Spleen (tissue), 11 donors: ENCODE results near the gene ZNF805. TPM values are rescaled to one million over a fixed set of nuclear protein-coding genes. Genes with fewer than 3 reads are reported as not detected.

Source experiments
- DNase-seq: peaks from one replicate; pipeline ENCODE4 v3.0.0-alpha.2; 2020
- H3K27ac ChIP-seq, 8 donors: fragments of 200-600 bp; sonication (generic) in 7 of 8; 1 replicate in 4 of 8; 2 replicates in 4 of 8; pipeline versions ENCODE4 v1.5.0 to v1.8.0; 2016 to 2021; ENCODE audit warnings: inconsistent platforms in 4 of 8, mild to moderate bottlenecking in 4 of 8, moderate library complexity in 1 of 8
- H3K27me3 ChIP-seq, 7 donors: fragments of 200-600 bp; sonication (generic) in 6 of 7; replicated peaks in 1 of 7; 1 replicate in 4 of 7; 2 replicates in 3 of 7; pipeline versions ENCODE4 v1.5.0 to v1.8.0; 2016 to 2021; ENCODE audit warnings: inconsistent platforms in 3 of 7, mild to moderate bottlenecking in 1 of 7
- H3K36me3 ChIP-seq, 6 donors: fragments of 200-600 bp; sonication (generic) in 5 of 6; 1 replicate in 4 of 6; 2 replicates in 2 of 6; pipeline versions ENCODE4 v1.5.0 to v1.8.0; 2016 to 2021; ENCODE audit warnings: inconsistent platforms in 2 of 6
- H3K4me1 ChIP-seq, 6 donors: fragments of 200-600 bp; sonication (generic) in 5 of 6; 1 replicate in 3 of 6; 2 replicates in 3 of 6; pipeline versions ENCODE4 v1.5.0 to v1.8.0; 2016 to 2021; ENCODE audit warnings: inconsistent platforms in 3 of 6
- H3K4me3 ChIP-seq, 8 donors: fragments of 200-600 bp; sonication (generic) in 7 of 8; 1 replicate in 4 of 8; 2 replicates in 4 of 8; pipeline versions ENCODE4 v1.5.0 to v1.8.0; 2016 to 2021; ENCODE audit warnings: inconsistent platforms in 4 of 8, mild to moderate bottlenecking in 4 of 8, moderate library complexity in 2 of 8
- H3K9me3 ChIP-seq, 8 donors: fragments of 200-600 bp; sonication (generic) in 7 of 8; 1 replicate in 4 of 8; 2 replicates in 4 of 8; pipeline versions ENCODE4 v1.5.0 to v1.8.0; 2016 to 2021; ENCODE audit warnings: inconsistent platforms in 4 of 8
- POLR2A ChIP-seq, 3 donors: fragments of 450-650 bp; IDR thresholded peaks; one replicate each; pipeline ENCODE4 v1.5.1; 2017; ENCODE audit warnings: antibody characterized with exemption in 3 of 3, mild to moderate bottlenecking in 1 of 3
- POLR2AphosphoS5 ChIP-seq, 3 donors: sonication (generic); formaldehyde crosslinking; IDR thresholded peaks; one replicate each; pipeline ENCODE4 v1.5.1; 2017; ENCODE audit warnings: antibody characterized with exemption in 3 of 3
- WGBS, 5 donors: extraction: QIAGEN DNeasy Blood & Tissue Kit in 3 of 5; methylation state at CpG; one replicate each; pipeline versions ENCODE4 v1.1.5 to v1.1.7; 2013 to 2018; 5-methylcytosine and 5-hydroxymethylcytosine counted together
- intact Hi-C: fragments of 100-400 bp; cut with DNase I; formaldehyde crosslinking; loops from one replicate; pipeline ENCODE4 v1.15.0; 2023; ENCODE audit warnings: low total_unique reads
- polyA plus RNA-seq, 3 donors: library from polyadenylated mRNA; stranded (reverse); fragments of 200-250 nt; gene quantifications; one replicate each; pipeline ENCODE4 v1.2.1, GENCODE V29; 2013
- total RNA-seq, 7 donors: library from RNA; depleted of rRNA in 3 of 7; stranded (reverse); fragments of >200 nt in 3 of 7; fragmentation: NEBNext Ultra II Directional in 4 of 7; extraction: Animal tissue kit (Norgen Biotek cat#: 25700) in 4 of 7; gene quantifications; one replicate each; pipeline versions ENCODE4 v1.1.0 to v1.2.1, GENCODE V29; 2016 to 2021
- TF ChIP-seq, protein P1 (sequence below), 11 experiments: fragments of 200-600 bp in 7 of 11; fragments of 450-650 bp in 4 of 11; sonication (generic) in 4 of 11; IDR thresholded peaks in 8 of 11; conservative IDR thresholded peaks in 3 of 11; 1 replicate in 7 of 11; 2 replicates in 4 of 11; pipeline versions ENCODE4 v1.4.0 to v1.8.0; 2016 to 2021; ENCODE audit warnings: antibody characterized with exemption in 11 of 11, inconsistent platforms in 4 of 11, mild to moderate bottlenecking in 1 of 11
- donor health status: healthy with polysubstance abuse.
- donor health status: DM: no; HTN: no; CAD: no; lungs with moderate emphysema.
- donor health status: DM: no; HTN: no; CAD: no.
- donor health status: Bipolar disorder and iron deficiency.
- donor health status: healthy.
- donor health status: DM: no; HTN: no; CAD: no.
- donor health status: DM: yes; HTN: yes; CAD: no.

ZNF805 gene
- total and polyA plus RNA-seq, 10 donors, result 0.22 to 27.7 (median 17.3) TPM

DNA sequence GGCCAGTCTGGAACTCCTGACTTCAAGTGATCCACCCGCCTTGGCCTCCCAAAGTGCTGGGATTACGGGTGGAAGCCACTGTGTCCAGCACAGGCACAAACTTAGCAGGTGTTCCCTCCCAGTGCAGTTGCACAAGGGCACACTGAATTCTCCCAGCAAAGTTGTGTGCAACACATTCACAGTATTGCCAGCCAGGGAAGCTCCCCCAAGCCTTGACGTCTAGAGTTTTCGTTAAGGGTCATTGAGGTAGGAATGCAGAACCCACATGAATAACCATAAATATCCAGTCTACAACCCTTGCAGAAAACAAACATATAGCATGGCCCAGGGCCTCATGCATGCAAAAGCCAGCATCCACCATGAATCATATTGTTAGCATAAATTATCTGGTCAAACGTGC, 12.9 kb upstream of the ZNF805 start:
- TF ChIP-seq, protein P1, sequence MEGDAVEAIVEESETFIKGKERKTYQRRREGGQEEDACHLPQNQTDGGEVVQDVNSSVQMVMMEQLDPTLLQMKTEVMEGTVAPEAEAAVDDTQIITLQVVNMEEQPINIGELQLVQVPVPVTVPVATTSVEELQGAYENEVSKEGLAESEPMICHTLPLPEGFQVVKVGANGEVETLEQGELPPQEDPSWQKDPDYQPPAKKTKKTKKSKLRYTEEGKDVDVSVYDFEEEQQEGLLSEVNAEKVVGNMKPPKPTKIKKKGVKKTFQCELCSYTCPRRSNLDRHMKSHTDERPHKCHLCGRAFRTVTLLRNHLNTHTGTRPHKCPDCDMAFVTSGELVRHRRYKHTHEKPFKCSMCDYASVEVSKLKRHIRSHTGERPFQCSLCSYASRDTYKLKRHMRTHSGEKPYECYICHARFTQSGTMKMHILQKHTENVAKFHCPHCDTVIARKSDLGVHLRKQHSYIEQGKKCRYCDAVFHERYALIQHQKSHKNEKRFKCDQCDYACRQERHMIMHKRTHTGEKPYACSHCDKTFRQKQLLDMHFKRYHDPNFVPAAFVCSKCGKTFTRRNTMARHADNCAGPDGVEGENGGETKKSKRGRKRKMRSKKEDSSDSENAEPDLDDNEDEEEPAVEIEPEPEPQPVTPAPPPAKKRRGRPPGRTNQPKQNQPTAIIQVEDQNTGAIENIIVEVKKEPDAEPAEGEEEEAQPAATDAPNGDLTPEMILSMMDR (IDR thresholded peaks at IDR 0.05 in 8 of 11, conservative IDR thresholded peaks at IDR 0.05 in 3 of 11), result no peak
- TF ChIP-seq POLR2AphosphoS5 (IDR thresholded peaks at IDR 0.05) (no peak), POLR2A (IDR thresholded peaks at IDR 0.05) (no peak)
- H3K27me3 ChIP-seq, result no peaks in the 10 kb centered on the region
- WGBS, 5 donors, result 78 to 88% (median 83%) methylated on average over 5 of the region's 5 CpGs
- no peaks in the 10 kb centered on the region for H3K4me1 ChIP-seq
- intact Hi-C loops, result no loop called here
- no peaks in the 10 kb centered on the region for H3K36me3 ChIP-seq
- DNase-seq, result no peak
- no peak overlapping the region for H3K27ac ChIP-seq
- H3K4me3 ChIP-seq, result no peak overlapping the region
- no peaks in the 10 kb centered on the region for H3K9me3 ChIP-seq

- H3K4me3 ChIP-seq, result peak overlapping the region in 1 of 8 donors; percentile 22
- no peak for DNase-seq
- no peak for TF ChIP-seq POLR2AphosphoS5 (IDR thresholded peaks at IDR 0.05)
- TF ChIP-seq POLR2A (IDR thresholded peaks at IDR 0.05), result no peak
- TF ChIP-seq, protein P1 (IDR thresholded peaks at IDR 0.05 in 8 of 11, conservative IDR thresholded peaks at IDR 0.05 in 3 of 11), result no peak
- H3K36me3 ChIP-seq, result no peaks in the 10 kb centered on the region
- H3K27ac ChIP-seq, result peak overlapping the region in 2 of 8 donors; percentile 31 to 45
- H3K9me3 ChIP-seq, result no peaks in the 10 kb centered on the region
- 57 to 80% (median 68%) methylated on average over 6 to 9 of the region's 9 CpGs for WGBS, 5 donors
- peaks cover 0 to 5% (median 0%) of the 10 kb centered on the region in 6 donors for H3K4me1 ChIP-seq
- no peaks in the 10 kb centered on the region for H3K27me3 ChIP-seq
- intact Hi-C loops, result no loop called here
These were observed 8.7 kb upstream of the ZNF805 start for GRCh38 chr19:57231686-57232085.

- Histone ChIP-seq H3K27me3 (no peaks in the 10 kb centered on the region), H3K27ac (peak overlapping the region in 2 of 8 donors; percentile 33 to 51), H3K36me3 (no peaks in the 10 kb centered on the region), H3K9me3 (no peaks in the 10 kb centered on the region), H3K4me3 (no peak overlapping the region), H3K4me1 (peaks cover 0 to 5% (median 0%) of the 10 kb centered on the region in 6 donors)
- intact Hi-C loops, result no loop called here
- DNase-seq, result no peak
- 46 to 76% (median 50%) methylated on average over 1 of the region's 1 CpG for WGBS, 5 donors
- TF ChIP-seq POLR2AphosphoS5 (IDR thresholded peaks at IDR 0.05), result no peak
These were observed 7.2 kb upstream of the ZNF805 start for GRCh38 chr19:57233207-57233606.

DNA sequence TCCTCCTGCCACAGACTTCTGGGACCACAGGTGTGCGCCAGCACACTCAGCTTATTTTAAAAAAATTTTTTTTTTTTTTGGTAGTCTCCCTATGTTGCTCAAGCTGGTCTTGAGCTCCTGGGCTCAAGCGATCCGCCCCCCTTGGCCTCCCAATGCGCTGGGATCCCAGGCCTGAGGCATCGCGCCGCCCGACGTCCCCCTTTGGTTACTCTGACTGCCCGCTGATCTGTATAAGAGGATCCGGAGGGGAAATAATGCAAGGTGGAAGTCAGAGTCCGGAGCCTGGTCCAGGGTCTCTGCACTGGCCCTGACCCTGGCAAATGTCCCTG, 486 bp upstream of the ZNF805 start:
- Histone ChIP-seq H3K36me3 (peaks cover 0 to 18% (median 13%) of the 10 kb centered on the region in 6 donors), H3K4me3 (peak overlapping the region; percentile 82 to 97 (median 90)), H3K9me3 (no peaks in the 10 kb centered on the region), H3K4me1 (peaks cover 11 to 38% (median 25%) of the 10 kb centered on the region in 6 donors), H3K27ac (peak overlapping the region; percentile 79 to 96 (median 92)), H3K27me3 (no peaks in the 10 kb centered on the region)
- no peak for DNase-seq
- TF ChIP-seq, protein P1 (IDR thresholded peaks at IDR 0.05 in 8 of 11, conservative IDR thresholded peaks at IDR 0.05 in 3 of 11), result no peak
- TF ChIP-seq POLR2A (IDR thresholded peaks at IDR 0.05) (no peak), POLR2AphosphoS5 (IDR thresholded peaks at IDR 0.05) (no peak)
- 17 to 28% (median 25%) methylated on average over 12 of the region's 12 CpGs for WGBS, 5 donors
- intact Hi-C loops, result no loop called here

DNA sequence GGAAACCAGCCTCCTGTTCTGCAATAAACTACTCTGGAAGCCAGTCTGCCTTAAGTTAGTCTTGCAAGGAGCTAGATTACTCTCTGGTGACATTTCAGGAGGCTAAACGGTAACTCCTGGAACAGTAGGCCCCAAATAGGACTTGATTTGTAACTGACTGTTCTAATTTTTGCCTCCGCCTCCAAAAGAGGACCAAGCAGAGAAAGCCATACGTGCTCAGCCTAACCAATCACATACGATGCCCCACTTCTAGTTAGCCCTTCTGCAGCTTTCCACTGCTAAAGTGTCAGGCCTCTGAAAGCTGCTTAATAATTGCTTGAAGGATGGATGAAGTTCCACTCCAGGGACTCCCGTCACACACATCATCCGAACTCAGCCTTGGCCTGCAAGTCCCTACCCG, 744 bp downstream of the ZNF805 start:
- H3K4me3 ChIP-seq, result peak overlapping the region; percentile 82 to 97 (median 90)
- peaks cover 11 to 38% (median 25%) of the 10 kb centered on the region in 6 donors for H3K4me1 ChIP-seq
- no peak for DNase-seq
- peaks cover 0 to 29% (median 21%) of the 10 kb centered on the region in 6 donors for H3K36me3 ChIP-seq
- H3K27ac ChIP-seq, result peak overlapping the region; percentile 79 to 96 (median 92)
- H3K9me3 ChIP-seq, result no peaks in the 10 kb centered on the region
- WGBS, 5 donors, result 24 to 29% (median 26%) methylated on average over 7 of the region's 7 CpGs
- intact Hi-C loops, result no loop called here
- TF ChIP-seq POLR2A (IDR thresholded peaks at IDR 0.05) (no peak), POLR2AphosphoS5 (IDR thresholded peaks at IDR 0.05) (no peak)
- TF ChIP-seq, protein P1 (IDR thresholded peaks at IDR 0.05 in 8 of 11, conservative IDR thresholded peaks at IDR 0.05 in 3 of 11), result no peak
- no peaks in the 10 kb centered on the region for H3K27me3 ChIP-seq
